Stimulated activated CD4-positive, alpha-beta T cell treated with anti-CD3 and anti-CD28 coated beads, Interleukin-4, amount 100 ng/mL, for 24 hours (primary cell): ENCODE results near the gene PDZD7.
"Not testable (repeated sequence)": the region's sequence is repeated elsewhere in the genome, so short reads cannot be mapped to it uniquely, and the experiment has no call there.

ENCODE experiments used
- DNase-seq: peaks from one replicate; pipeline ENCODE4 v3.0.0-alpha.2; 2020

The PDZD7 gene

DNA sequence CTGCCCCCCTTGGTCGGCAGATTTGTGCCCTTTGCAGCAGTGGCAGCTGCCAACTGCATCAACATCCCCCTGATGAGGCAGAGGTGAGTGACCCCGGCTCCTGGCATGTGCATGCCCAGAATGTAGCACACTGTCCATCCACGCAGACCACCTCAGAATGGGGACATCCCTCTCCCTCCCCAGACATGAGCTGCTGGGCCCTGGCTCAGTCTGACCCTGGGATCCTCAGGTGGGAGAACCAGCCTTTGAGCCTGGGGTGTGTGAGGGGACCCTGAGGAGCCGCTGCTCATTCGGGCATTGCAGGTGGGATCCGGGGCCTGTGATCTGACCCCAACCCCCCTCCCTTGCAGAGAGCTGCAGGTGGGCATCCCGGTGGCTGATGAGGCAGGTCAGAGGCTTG, 5.8 kb upstream of the PDZD7 start:
- no peak for DNase-seq

DNA sequence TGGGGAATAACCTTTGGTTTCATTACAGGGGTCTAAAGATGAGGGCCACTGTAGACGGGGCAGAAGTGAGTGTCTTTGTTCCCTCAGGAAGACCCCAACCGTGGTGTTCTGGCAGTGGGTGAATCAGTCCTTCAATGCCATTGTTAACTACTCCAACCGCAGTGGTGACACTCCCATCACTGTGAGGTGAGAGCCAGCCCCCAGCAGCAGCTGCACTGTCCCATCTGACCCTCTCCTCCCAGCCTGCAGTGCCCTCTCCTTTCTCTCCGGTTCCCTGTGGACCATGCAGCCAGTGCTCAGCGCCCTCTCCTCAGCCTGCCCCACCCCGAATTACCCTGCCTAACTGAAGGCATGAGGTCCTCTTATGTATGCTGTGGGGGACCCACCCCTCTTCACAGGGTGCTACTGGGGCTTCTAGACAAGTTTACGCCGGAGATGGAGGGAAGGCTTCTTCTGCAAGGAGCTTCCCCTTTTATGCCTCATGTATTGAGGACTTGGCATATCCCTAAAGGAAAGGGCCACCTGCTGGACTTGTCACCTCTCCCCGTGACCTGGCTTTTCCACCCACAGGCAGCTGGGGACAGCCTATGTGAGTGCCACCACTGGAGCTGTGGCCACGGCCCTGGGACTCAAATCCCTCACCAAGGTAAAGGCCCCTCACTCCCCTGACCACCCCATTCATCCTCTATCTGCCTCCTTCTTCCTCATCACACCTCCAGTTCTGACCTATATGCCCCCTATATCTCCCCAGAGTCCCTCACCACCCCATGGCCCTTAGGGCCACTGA, 5.2 kb upstream of the PDZD7 start:
- DNase-seq, result no peak

DNA sequence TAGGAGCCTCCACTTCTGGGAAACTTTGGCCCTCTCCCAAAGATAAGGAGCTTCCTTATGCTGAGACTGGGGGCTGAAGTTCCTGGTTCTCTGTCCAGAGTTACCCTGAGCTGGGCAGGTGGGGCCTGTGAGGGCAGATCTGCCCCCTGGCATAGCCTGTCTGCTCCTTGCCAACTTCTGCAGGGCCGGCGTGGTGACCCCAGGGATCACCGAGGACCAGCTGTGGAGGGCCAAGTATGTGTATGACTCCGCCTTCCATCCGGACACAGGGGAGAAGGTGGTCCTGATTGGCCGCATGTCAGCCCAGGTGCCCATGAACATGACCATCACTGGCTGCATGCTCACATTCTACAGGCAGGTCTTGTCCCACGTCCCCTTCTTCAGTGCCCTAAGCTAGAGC, 4.4 kb upstream of the PDZD7 start:
- DNase-seq, result no peak

DNA sequence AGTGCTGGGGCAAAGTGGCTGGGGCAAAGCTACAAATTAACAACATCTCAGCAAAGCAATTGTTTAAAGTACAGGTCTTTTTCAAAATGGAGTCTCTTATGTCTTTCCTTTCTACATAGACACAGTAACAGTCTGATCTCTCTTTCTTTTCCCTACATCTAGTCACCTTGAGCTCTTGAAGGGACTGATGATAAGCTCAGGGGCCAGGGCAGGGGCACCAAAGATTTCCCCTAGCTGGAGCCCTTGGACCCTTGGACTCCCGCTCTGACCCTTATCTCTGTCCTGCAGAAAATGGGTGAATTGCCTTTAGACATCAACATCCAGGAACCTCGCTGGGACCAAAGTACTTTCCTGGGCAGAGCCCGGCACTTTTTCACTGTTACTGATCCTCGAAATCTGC, 3.5 kb upstream of the PDZD7 start:
- DNase-seq, result not testable (repeated sequence)

DNA sequence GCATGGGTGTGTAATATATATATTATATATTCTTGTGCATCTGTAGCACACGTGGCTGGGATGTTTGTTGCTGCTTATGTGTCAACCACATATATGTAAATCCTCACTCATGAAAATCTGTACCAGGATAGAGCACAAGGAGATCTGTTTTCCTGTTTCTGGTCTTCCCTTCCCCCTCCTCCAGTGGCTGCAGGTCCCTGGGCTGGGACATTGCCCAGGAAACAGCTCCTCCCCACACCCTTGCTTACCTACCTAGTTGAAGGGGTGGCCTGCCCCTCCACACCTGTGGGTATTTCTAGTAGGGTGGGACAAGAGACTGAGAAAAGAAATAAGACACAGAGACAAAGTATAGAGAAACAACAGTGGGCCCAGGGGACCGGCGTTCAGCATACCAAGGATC, 2.3 kb upstream of the PDZD7 start:
- DNase-seq, result no peak

DNA sequence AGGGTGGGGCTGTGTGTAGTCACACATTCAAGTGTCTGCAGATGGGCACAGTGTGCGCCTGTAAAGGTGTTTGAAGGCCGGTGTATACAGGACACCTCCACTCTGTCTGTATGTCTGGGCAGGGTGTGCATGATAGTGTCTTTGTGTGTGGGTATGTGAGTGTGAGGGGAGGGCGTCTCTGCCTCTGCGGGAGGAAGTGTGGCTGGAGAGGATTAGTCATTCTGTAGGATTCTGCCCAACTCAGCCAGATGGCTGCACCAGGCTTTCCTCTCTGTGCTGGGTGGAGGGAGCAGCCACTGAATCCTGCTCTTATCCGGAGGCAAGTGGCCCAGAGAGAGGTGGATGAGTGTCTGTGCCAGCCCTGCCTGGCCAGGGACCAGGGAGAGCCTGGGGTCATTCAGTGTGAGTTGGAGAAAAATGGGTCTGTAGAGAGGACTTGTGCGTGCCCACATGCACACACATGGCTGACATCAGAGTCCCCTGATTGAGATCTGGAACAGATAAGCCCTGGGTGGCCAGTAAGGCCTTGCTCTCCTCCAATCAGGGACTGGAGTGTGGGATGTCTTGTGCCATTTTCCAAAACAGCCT, 1.8 kb upstream of the PDZD7 start:
- DNase-seq, result peak; percentile 63

DNA sequence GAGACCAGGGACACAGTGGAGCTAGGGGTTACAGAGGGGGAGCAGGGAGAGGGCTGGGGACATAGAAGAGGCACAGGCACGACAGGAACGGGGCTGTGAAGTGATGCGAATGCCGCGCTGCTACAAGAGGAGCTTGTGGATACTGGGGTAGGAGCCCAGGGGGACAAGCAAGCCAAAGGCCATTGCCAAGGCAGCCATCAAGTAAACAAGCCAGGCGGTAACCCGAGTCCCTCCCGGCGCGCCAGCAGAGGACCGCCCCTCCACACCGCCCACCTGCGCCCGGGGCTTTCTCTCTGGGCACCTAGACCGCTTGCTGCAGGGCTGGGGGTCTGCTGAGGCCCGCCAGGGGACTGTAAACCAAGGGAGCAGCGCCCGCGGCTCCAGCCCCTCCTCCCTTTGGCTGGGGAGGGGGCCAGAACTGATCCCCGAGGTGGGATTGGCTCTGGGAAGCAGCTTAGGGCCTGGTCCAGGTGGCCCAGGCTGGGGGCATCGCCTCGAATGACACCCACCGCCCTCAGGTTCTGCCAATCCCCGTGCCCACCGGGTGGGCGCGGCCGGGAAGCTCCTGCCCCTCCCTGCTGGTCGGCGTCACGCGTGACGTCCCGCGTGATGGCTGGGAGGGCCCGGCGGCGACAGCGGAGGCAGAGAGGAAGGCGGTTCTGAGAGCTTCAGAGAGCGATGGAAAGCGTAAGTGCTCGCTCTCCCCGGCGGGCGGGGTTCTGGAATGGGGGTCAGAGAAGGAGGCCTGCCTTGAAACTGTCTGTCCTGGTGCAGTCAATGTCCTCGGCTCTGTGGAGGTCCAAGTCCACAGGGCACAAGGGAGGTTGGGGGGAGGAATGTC, 1.1 kb upstream of the PDZD7 start:
- DNase-seq, result peak; percentile 74

DNA sequence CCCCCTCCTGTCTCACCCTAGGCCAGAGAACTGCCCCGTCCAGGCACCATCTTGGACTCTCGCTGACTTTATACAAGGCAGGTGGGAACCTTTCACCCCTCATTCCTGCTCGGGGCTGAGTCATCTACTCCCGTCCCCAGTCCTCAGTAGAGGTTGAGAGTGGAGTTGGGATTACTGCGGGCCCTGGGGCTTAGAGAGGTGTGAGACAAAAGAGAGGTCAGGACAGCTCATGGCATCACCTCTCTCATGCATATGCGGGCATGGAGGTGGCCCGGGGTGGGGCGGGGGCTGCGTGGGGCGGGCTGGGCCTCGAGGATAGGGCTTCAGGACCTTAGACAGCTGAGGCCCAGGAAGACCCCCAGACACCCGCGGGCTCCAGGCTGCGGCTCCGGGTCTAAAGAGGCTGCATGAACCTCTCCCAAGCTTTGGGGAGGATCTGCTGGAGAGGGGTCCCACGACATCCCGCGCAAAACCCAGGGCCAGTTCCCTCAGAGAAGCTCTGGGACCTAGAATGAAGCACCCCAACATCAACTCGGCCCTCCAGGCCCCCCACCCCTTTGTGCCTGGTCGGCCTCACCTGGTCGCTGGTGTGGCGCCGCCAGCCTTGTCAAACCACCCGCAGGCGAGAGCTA, 317 bp downstream of the PDZD7 start:
- no peak for DNase-seq

DNA sequence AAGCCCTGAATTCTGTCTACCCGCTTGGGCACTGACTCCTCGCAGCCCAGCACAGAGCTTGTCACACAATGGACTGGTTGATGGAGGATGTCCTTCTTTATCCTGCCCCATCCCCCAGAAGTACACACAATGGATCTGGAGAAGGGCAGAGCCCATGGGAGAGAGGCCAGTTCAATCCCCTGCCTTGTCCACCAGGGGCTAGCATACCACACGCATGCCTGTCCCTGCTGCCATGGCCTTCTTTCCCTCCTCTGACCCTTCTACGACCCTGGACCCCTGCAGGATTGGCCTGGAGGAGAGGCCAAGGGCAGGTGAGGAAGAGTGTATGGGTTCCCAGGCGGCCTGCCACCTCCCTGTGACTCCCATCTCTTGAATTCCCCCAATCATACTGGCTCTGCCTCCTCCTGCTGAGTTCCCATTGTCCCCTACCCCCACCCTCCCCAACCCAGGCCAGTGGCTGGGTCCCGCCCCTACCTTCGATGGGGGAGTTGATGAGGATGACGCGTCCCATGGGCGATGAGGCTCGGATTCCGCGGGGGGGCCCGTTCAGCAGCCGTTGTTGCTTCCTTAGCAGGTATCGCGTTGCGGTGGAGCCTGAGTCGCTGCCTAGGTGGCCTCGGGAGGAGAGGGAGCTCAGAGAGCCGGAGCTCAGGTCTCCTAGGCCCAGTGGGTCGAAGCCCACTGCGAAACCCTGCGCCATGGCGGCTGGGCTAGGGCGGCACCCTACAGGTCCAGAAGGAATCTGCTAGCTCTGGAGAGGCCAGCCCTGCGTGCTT, 1.2 kb downstream of the PDZD7 start:
- DNase-seq, result no peak

DNA sequence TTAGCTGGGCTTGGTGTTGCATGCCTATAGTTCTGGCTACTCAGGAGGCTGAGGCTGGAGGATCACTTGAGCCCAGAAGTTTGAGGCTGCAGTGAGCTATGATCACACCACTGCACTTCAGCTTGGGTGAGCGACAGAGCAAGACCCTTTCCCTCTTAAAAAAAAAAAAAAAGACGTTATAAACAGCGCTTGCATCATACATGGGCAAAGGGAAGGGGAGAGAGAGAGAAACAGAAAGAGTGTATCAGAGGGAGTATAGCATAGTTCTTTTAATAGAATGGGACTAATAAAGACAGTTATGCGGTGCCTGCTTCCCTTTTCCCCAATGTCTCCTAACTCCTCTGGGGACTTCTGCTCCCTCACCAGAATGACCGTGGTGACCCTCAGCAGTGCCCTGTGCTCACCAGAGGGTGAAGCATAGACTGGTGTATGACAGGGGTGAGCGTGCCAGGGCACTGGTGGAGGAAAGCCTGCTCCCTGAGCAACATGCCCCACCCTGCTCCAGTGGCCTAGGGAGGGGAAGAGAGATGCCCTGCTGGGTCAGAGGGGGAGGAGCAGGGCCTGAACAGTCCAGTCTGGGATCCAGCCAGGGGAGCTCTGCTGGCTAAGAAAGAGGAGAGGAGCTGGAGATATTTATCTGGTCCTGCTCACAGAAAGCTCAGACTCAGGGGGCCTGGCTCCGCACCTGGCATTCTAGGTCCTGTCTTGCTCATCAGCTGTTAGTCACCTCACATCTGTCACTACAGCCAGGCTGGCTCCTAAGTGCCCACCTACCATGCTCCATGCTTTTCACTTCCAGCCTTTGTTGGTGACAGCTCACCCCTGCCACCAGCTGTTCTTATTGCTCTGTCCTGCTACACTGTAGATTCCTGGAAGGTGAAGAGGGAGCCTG, 2.2 kb downstream of the PDZD7 start:
- no peak for DNase-seq

DNA sequence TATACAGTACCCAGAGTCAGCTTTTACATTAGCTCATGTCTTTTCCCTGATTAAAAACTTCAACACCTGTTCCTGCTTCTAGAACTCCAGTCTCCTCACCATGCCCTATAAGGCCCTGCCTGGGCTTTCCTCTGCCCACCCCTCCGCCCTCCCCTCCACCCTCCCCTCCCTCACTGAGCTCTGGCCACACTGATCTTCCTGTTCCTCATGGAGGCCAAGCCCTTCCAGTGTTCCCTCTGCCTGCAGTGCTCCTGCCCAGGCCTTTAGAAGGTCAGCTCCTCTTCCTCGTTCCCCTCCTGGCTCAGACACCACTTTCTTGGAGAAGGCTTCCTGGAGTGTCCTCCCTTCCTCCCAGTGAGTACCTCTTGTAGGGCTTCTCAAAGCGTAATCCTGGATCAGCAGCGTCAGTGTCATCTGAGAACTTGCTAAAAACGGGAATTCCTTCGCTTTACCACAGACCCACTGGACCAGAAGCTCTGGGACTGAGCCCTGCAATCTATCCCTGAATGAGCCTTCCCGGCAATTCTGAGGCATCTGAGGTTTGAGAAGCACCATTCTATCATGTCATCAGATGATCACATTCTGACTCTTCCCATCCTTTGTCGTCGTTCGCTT, 3.7 kb downstream of the PDZD7 start:
- no peak for DNase-seq

DNA sequence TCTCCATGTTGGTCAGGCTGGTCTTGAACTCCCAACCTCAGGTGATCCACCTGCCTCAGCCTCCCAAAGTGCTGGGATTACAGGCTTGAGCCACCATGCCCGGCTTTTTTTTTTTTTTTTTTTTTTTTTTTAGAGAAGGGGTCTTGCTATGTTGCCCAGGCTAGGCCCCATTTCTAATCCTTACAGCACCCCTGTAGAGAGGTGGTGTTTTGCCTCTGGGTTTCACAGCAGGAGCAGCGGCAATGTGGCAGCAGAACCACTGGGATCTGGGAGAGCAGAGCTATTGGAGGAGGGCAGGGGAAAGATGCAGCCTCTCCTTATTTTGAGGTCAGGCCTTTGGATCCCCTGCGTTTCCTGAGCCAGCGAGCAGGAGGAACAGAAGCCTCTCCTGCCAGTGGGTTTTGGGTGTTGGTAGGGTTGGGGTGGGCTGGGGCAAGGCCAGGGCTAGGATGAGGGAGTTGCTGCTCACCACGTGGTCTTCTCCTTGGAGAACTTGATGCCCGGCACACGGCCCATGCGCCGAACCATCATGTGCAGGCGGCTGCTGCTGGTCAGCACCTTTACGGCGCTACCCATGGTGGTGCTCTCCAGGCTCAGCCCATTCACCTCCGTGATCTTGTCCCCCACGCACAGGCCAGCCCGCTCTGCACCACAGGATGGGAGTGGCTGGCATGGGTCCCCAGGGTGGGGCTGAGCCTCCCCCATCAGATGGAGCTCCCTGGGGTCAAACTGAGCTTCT, 7.8 kb downstream of the PDZD7 start:
- DNase-seq, result no peak

DNA sequence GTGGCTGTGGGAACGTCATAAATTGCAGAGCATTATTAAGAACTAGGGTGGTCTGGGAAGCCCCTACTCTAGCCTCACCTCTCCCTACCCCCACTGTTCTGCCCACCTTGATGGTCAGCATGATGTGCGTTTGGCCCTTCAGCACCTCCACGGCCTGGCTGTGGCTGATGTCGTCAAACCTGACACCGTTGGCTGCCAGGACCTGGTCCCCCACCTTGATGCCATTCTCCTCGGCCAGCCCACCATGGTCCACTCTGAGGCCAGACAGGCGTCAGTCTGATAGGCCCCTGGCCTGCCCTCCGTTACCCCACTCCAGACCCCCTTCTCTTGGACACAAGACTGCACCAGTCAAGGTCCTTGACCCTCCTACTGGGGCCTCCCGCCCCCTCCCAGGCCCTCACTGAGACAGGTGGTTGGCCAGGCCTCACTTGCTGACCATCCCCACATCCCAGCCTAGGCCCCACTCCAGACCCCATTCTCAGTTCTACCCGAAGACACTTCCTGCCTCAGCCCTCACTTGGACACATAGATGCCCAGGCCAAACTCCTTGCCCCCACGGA, 9.2 kb downstream of the PDZD7 start:
- no peak for DNase-seq

DNA sequence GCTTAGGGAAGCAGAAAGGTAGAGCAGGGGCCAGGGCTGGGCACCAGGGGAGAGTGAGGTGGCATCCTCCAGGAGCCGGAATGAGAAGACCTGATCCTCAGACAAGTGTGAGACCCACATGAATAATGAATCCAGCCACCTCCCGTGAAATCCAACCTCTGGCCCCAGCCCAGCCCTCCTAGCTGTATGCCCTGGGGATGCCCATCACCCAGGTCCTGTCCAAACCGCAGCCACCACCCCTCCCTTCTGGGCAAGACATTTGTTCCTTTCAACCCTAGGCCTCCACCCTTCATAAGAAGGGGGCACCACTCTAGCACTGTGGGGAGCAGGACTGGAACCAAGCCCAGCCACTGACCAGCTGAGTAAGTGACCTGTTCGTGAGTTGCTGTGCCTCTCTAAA, 9.7 kb downstream of the PDZD7 start:
- DNase-seq, result no peak

DNA sequence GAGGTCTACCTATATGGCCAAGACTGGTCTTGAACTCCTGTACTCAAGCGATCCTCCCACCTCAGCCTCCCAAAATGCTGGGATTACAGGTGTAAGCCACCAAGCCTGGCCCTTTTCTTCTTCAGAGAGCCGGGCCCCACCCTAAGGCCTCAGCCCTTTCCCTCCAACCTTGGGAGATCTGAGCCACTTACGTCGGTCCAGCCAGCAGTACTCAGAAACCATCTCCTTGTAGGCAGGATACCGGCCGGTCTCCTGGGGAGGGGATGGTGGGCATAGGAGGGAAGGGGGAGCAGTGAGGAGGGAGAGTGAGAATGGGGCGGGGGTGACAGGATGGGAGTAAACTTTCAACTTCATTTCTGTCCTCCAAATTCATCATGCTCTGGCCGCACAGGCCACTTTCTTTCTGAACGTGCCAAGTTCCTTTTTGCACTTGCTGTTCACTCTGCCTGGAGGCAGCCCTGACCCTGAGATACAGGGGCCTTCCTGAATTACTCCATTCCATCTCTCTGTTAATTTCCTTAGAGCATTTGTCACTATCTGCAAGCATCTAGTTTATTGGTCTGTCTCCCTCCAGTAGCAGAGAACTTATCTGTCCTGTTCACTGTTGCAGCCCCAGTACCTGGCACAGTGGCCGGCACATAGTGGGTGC, 10.4 kb downstream of the PDZD7 start:
- no peak for DNase-seq

DNA sequence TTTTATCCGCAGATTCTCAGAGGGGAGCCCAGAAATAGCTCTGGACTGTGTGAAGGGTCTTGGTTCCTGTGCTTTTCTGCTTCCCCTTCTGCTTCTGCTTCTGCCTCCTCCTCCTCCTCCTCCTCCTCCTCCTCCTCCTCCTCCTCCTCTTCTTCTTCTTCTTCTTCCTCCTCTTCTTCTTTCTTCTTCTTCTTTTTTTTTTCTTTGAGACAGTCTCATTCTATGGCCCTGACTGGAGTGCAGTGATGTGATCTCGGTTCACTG, 11.6 kb downstream of the PDZD7 start:
- no peak for DNase-seq

DNA sequence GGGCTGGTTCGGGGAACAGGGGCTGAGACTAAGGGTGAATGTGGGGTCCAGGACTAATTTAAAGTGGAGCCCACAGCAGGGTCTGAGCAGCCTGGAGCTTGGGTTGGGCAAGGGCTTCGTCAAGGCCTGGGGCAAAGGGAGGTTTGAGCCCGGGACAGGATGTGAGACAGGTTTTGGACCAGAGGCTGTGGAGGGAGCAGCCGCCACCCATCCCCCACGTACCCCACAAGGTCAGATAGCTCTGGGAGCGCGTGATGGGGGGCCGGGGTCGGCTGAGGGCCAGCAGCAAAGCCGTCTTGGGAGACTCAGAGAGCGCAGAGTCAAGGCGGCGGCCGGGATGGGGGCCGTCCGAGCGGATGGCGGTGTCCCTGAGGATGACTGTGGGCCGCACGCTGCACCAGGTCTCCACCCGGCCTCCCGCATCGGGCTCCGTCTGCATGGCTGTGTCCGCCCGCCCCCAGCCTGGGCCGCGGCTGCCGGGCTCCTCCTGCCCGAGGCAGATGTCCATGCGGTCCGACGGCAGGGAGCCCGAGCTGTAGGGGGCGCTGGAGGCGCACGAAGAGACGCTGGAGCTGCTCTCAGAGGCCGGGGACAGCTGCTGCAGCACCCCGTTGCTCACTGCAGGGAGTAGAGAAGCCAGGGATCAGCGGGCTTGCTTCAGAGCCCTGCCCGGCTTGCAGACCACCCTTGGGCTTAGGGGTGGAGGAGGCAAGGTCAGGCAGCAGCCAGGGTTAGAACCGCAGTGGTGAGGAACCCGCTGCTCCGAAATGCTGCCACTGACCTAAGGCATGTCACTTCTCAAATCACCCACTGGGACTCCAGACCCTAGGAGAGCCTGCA, 12.1 kb downstream of the PDZD7 start:
- peak; percentile 79 for DNase-seq

DNA sequence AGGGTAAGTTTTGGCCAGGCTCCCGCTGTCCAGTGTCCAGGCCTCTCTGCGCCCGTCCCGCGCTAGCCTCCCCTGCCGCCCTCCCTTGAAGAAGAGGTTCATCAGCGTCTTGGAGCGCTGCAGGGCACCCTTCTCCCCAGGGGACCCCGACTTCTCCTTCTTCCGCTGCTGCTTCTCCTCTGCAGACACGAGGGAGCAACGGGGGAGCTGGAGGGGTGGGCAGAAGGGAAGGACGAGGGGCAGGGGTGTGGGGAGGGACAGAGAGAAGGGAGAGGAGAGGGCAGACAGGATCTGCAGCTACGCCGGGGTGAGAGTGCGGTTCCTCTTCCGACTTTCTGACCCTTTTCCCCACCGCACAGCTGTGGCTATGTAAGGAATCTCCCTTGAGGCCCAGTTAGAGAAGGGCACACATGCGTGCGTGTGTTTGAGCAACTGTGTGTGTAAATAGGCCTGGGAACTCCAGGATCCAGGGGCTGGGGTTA, 12.8 kb downstream of the PDZD7 start:
- no peak for DNase-seq

DNA sequence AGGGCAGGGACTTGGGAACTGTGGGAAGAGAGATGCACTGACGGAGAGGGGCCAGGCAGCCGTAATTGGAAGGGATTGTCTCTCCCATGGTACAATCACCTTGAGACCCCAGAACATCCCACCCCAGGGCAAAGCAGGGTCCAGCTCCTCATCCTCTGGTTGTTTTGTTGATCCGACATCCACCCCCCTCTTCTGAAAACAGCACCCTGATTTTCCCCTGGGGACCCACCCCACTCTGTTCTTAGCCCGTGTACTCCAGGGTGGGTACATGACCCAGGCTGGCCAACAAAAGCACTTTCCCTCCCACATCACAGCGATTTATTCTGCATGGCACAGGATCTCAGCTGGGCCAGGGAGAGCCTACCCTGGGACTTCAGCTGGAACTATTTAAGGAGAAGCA, 14.1 kb downstream of the PDZD7 start:
- DNase-seq, result no peak
